H9 (cell line): ENCODE measurements around the gene GH2. TPM values are rescaled to one million over a fixed set of nuclear protein-coding genes. Genes with fewer than 3 reads are reported as not detected.
A peak's percentile ranks its signal among the peaks of the same experiment; 100 is the strongest.

Source experiments
- DNase-seq: peaks from one replicate; pipeline ENCODE4 v3.0.0-alpha.2; 2017
- H2AFZ ChIP-seq: one replicate; pipeline ENCODE4 v1.6.1; 2013; ENCODE audit warnings: mild to moderate bottlenecking, low read length, control low read depth, moderate library complexity
- H2AK5ac ChIP-seq: 2 replicates; pipeline ENCODE4 v1.6.1; 2013; ENCODE audit warnings: low read length, control low read depth, mixed read lengths; ENCODE audit not compliant: insufficient read length
- H2BK120ac ChIP-seq: one replicate; pipeline ENCODE4 v1.6.1; 2013; ENCODE audit warnings: low read depth, mild to moderate bottlenecking, low read length, control low read depth, inconsistent platforms; ENCODE audit not compliant: poor library complexity, severe bottlenecking
- H2BK12ac ChIP-seq: 2 replicates; pipeline ENCODE4 v1.6.1; 2013; ENCODE audit warnings: low read length, control low read depth, mixed read lengths, low read depth; ENCODE audit not compliant: insufficient read length
- H2BK15ac ChIP-seq: 2 replicates; pipeline ENCODE4 v1.6.1; 2013; ENCODE audit warnings: low read depth, low read length, control low read depth
- H2BK20ac ChIP-seq: one replicate; pipeline ENCODE4 v1.6.1; 2013; ENCODE audit warnings: low read depth, mild to moderate bottlenecking, low read length, control low read depth, inconsistent platforms; ENCODE audit not compliant: poor library complexity, severe bottlenecking
- H2BK5ac ChIP-seq: 2 replicates; pipeline ENCODE4 v1.6.1; 2013; ENCODE audit warnings: low read length, control low read depth, mixed read lengths; ENCODE audit not compliant: insufficient read length
- H3K14ac ChIP-seq: 2 replicates; pipeline ENCODE4 v1.6.1; 2013; ENCODE audit warnings: low read length, control low read depth; ENCODE audit not compliant: insufficient read depth
- H3K18ac ChIP-seq: 2 replicates; pipeline ENCODE4 v1.6.1; 2013; ENCODE audit warnings: low read depth, mild to moderate bottlenecking, mixed read lengths, low read length, control low read depth; ENCODE audit not compliant: insufficient read length
- H3K23ac ChIP-seq: 2 replicates; pipeline ENCODE4 v1.6.1; 2013; ENCODE audit warnings: low read length, control low read depth, mixed read lengths, low read depth; ENCODE audit not compliant: insufficient read length
- H3K23me2 ChIP-seq: 2 replicates; pipeline ENCODE4 v1.6.1; 2013; ENCODE audit warnings: low read depth, mild to moderate bottlenecking, mixed read lengths, low read length, control low read depth; ENCODE audit not compliant: insufficient read length, poor library complexity, severe bottlenecking
- H3K27ac ChIP-seq: 2 replicates; pipeline ENCODE4 v1.5.1; 2013; ENCODE audit warnings: low read length, control low read depth, mixed read lengths, low read depth; ENCODE audit not compliant: insufficient read length
- H3K27me3 ChIP-seq: 2 replicates; pipeline ENCODE4 v1.6.1; 2013; ENCODE audit warnings: low read length, control low read depth, inconsistent platforms; ENCODE audit not compliant: insufficient read depth
- H3K4ac ChIP-seq: 2 replicates; pipeline ENCODE4 v1.6.1; 2013; ENCODE audit warnings: low read depth, mild to moderate bottlenecking, control low read depth, inconsistent platforms, low read length, moderate library complexity
- H3K4me1 ChIP-seq: 2 replicates; pipeline ENCODE4 v1.6.1; 2013; ENCODE audit warnings: low read length, control low read depth, inconsistent platforms; ENCODE audit not compliant: insufficient read depth
- H3K4me2 ChIP-seq: 2 replicates; pipeline ENCODE4 v1.6.1; 2013; ENCODE audit warnings: low read length, control low read depth, mixed read lengths; ENCODE audit not compliant: insufficient read length, insufficient read depth
- H3K56ac ChIP-seq: 2 replicates; pipeline ENCODE4 v1.6.1; 2013; ENCODE audit warnings: low read depth, mild to moderate bottlenecking, mixed read lengths, low read length, control low read depth; ENCODE audit not compliant: insufficient read length
- H3K79me1 ChIP-seq: 2 replicates; pipeline ENCODE4 v1.6.1; 2013; ENCODE audit warnings: low read depth, mild to moderate bottlenecking, moderate library complexity, low read length, control low read depth, inconsistent platforms; ENCODE audit not compliant: insufficient read depth, poor library complexity, severe bottlenecking
- H3K79me2 ChIP-seq: 2 replicates; pipeline ENCODE4 v1.6.1; 2013; ENCODE audit warnings: low read length, control low read depth, inconsistent platforms; ENCODE audit not compliant: insufficient read depth
- H3K9ac ChIP-seq: 2 replicates; pipeline ENCODE4 v1.6.1; 2013; ENCODE audit warnings: low read length, control low read depth, mixed read lengths; ENCODE audit not compliant: insufficient read length; ENCODE audit errors: extremely low read depth
- H3K9me3 ChIP-seq: one replicate; pipeline ENCODE4 v1.6.1; 2013; ENCODE audit warnings: low read depth, low read length, inconsistent platforms; ENCODE audit not compliant: control insufficient read depth
- H3T11ph ChIP-seq: one replicate; pipeline ENCODE4 v1.6.1; 2013; ENCODE audit warnings: mild to moderate bottlenecking, low read length, control low read depth, inconsistent platforms
- H4K20me1 ChIP-seq: one replicate; pipeline ENCODE4 v1.6.1; 2013; ENCODE audit not compliant: control insufficient read depth, insufficient read length, insufficient read depth
- H4K5ac ChIP-seq: 2 replicates; pipeline ENCODE4 v1.6.1; 2013; ENCODE audit warnings: low read depth, mild to moderate bottlenecking, mixed read lengths, low read length, control low read depth; ENCODE audit not compliant: insufficient read length
- H4K8ac ChIP-seq: replicated peaks from 2 replicates; pipeline ENCODE4 v1.6.1; 2013; ENCODE audit warnings: low read length, control low read depth, mixed read lengths, low read depth; ENCODE audit not compliant: insufficient read length
- H4K91ac ChIP-seq: 2 replicates; pipeline ENCODE4 v1.6.1; 2013; ENCODE audit warnings: low read depth, mild to moderate bottlenecking, moderate library complexity, mixed read lengths, low read length, control low read depth; ENCODE audit not compliant: insufficient read length
- H3K27ac Mint-ChIP-seq, 3 experiments: 2 replicates in 2 of 3; 3 replicates in 1 of 3; pipeline ENCODE4 v1.8.0; 2020 to 2021; ENCODE audit warnings: mixed read lengths in 3 of 3, mild to moderate bottlenecking in 1 of 3, moderate library complexity in 1 of 3
- H3K27me3 Mint-ChIP-seq: 2 replicates; pipeline ENCODE4 v1.8.0; 2021; ENCODE audit warnings: low read depth, mild to moderate bottlenecking, moderate library complexity, mixed read lengths
- H3K36me3 Mint-ChIP-seq, 3 experiments: 2 replicates in 2 of 3; 3 replicates in 1 of 3; pipeline ENCODE4 v1.8.0; 2020 to 2021; ENCODE audit warnings: low read depth in 3 of 3, mixed read lengths in 3 of 3; ENCODE audit not compliant: insufficient read depth in 1 of 3
- H3K4me1 Mint-ChIP-seq, 2 experiments: 2 replicates each; pipeline ENCODE4 v1.8.0; 2020; ENCODE audit warnings: mixed read lengths in 2 of 2
- H3K4me3 Mint-ChIP-seq, 2 experiments: 2 replicates in 1 of 2; 3 replicates in 1 of 2; pipeline ENCODE4 v1.8.0; 2020 to 2021; ENCODE audit warnings: mild to moderate bottlenecking in 2 of 2, mixed read lengths in 2 of 2, moderate library complexity in 1 of 2
- H3K9me3 Mint-ChIP-seq, 2 experiments: 2 replicates in 1 of 2; 3 replicates in 1 of 2; pipeline ENCODE4 v1.8.0; 2020; ENCODE audit warnings: mild to moderate bottlenecking in 2 of 2, mixed read lengths in 2 of 2, moderate library complexity in 1 of 2
- CTCF ChIP-seq: fragments of 200-600 bp; sonication (generic); conservative IDR thresholded peaks from 3 replicates; pipeline ENCODE4 v1.8.0; 2021; ENCODE audit warnings: antibody characterized with exemption, mild to moderate bottlenecking
- WGBS: extraction: QIAGEN DNeasy Blood & Tissue Kit; methylation state at CpG from one replicate; pipeline ENCODE4 v1.1.7; 2013; ENCODE audit warnings: missing lambda C conversion rate, low lambda C conversion rate, mixed read lengths; ENCODE audit not compliant: insufficient read length; ENCODE audit errors: extremely low coverage; 5-methylcytosine and 5-hydroxymethylcytosine counted together
- total RNA-seq: library from RNA; stranded (reverse); gene quantifications from 2 replicates; pipeline ENCODE4 v1.2.1, GENCODE V29; 2021

Gene GH2
- total RNA-seq, 1 experiment from 2014 or later, result 0.77 TPM

DNA sequence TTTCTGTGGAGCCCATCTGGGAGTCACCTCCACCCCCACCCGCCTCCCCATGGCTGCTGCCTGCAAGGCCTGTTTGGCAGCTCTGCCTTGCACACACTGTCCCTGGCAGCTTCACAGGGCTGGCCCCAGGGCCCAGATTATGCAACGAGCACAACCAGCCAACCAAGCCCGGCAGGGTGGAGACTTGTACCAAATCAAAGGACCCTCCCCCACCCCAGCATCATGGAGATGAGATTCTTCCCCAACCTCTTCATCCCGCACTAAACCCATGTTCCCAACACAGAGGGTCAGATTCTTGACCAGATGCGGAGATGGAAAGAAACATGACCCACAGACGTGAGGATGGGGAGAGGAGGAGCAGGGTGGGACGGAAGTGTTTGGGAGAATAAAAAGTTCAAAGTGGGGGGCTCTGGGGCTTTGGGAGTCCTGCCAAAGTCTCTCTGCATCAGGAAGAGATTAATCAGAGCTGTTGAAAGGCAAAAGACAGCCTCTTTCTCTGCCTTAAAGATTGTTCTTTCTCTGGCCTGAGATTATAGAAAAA, 43.0 kb downstream of the GH2 start:
- Histone ChIP-seq H2AFZ (no peak overlapping the region), H3K79me2 (peaks cover 3% of the 10 kb centered on the region; the same call in 1 of the 2 replicates), H3K79me1 (peaks cover 3% of the 10 kb centered on the region), H3K9me3 (no peaks in the 10 kb centered on the region), H3T11ph (no peak overlapping the region), H2BK20ac (no peak overlapping the region), H4K91ac (no peak overlapping the region), H3K4me2 (peak overlapping the region; percentile 14), H3K27ac (no peak overlapping the region), H3K18ac (no peak overlapping the region), H2BK15ac (no peak overlapping the region), H2BK5ac (no peak overlapping the region), H2BK12ac (no peak overlapping the region), H3K23me2 (peaks cover 10% of the 10 kb centered on the region), H3K4me1 (no peaks in the 10 kb centered on the region; the same call in 1 of the 2 replicates), H3K56ac (no peak overlapping the region), H3K14ac (no peak overlapping the region), H3K4ac (no peak overlapping the region), H2BK120ac (no peak overlapping the region), H4K20me1 (peaks cover 2% of the 10 kb centered on the region), H2AK5ac (no peak overlapping the region), H3K27me3 (no peaks in the 10 kb centered on the region), H3K23ac (no peak overlapping the region), H4K8ac (no peak overlapping the region), H4K5ac (no peak overlapping the region), H3K9ac (no peak overlapping the region)
- DNase-seq, result no peak
- no peak for TF ChIP-seq CTCF
- Mint-ChIP-seq H3K4me3 (peak overlapping the region; percentile 15 to 63; a peak in 4 of 5 replicates), H3K27me3 (no peaks in the 10 kb centered on the region), H3K27ac (peak overlapping the region; percentile 71 to 98 (median 86)), H3K9me3 (no peaks in the 10 kb centered on the region), H3K4me1 (peaks cover 25 to 39% of the 10 kb centered on the region in 2 experiments), H3K36me3 (peaks cover 19 to 39% (median 32%) of the 10 kb centered on the region in 3 experiments)
- no CpG with 5 or more reads among the region's 7 CpGs for WGBS
